ENCODE results near the gene PAPPA. TPM values are rescaled to one million over a fixed set of nuclear protein-coding genes. Genes with fewer than 3 reads are reported as not detected.

The PAPPA gene
- total RNA-seq, 1 donor from 2014 or later = 2.9 TPM

DNA sequence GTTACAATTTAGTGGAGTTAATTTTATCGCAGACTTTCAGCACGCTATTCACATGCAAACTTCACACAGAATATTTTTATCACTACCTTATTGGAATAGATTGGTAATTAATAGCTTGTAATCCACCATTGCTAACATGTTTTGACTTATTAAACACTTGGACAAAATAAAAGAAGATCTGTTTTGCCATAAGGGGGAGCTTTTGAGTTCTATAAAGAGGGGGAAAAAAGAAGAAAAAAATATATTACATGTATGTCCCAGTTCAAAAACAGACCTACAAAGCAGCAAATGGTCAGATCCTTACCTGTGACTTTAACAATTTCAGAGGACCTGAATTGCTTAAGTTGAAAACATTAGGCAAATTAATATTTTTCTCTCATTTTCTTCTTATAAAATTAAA lies 1.2 kb upstream of the PAPPA start:
- Histone ChIP-seq H3K4me3 (no peak overlapping the region), H3K27ac (peak overlapping the region; percentile 47), H3K4me1 (no peaks in the 10 kb centered on the region), H3K36me3 (no peaks in the 10 kb centered on the region), H3K9me3 (no peaks in the 10 kb centered on the region), H3K27me3 (peaks cover 15% of the 10 kb centered on the region)
- intact Hi-C loops (cut with DNase I) = no loop called here
- DNase-seq = no peak
- ATAC-seq = no peak
- TF ChIP-seq, protein P1, sequence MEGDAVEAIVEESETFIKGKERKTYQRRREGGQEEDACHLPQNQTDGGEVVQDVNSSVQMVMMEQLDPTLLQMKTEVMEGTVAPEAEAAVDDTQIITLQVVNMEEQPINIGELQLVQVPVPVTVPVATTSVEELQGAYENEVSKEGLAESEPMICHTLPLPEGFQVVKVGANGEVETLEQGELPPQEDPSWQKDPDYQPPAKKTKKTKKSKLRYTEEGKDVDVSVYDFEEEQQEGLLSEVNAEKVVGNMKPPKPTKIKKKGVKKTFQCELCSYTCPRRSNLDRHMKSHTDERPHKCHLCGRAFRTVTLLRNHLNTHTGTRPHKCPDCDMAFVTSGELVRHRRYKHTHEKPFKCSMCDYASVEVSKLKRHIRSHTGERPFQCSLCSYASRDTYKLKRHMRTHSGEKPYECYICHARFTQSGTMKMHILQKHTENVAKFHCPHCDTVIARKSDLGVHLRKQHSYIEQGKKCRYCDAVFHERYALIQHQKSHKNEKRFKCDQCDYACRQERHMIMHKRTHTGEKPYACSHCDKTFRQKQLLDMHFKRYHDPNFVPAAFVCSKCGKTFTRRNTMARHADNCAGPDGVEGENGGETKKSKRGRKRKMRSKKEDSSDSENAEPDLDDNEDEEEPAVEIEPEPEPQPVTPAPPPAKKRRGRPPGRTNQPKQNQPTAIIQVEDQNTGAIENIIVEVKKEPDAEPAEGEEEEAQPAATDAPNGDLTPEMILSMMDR (IDR thresholded peaks at IDR 0.05) = peak; percentile 33

DNA sequence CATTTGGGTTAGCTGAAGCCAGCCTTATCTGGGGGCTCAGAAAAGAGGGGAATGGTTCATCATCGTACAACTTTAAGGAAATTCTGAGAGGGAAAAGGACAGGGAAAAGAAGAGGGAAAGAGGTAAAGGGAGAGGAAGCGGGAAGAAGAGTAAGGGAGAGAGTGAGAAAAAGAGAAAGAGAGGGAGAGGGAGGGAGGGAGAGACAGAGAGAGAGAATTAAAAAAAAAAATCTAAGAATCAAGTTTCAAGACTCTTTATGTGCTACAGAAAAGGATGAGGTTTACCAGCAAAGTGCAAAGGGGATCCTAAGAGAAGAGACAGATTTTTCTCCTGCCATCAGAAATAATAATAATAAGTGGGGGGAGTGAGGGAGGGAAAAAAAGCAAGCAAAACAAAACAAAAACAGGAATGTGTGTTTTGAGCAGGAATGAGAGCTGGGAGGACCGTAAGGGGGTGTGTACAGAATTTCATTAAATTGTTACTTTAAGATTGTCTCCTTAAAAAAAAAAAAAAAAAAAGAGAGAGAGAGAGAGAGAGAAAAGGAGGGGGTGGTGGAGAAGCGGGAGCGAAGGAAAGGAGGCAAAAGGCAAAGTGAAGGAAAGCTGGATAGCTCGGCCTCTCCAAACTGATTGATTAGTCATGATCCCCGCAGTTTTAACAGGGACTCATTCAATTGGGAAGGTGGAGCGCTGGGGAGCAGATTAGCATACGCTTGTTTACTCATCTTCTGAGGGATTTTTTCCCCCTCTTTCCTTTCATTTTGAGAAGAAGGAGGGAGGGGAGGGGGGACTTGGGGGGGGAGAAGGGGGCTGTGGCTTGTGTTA lies 438 bp upstream of the PAPPA start:
- intact Hi-C loops (cut with DNase I) = no loop called here
- TF ChIP-seq, protein P1 (IDR thresholded peaks at IDR 0.05) = no peak
- H3K27me3 ChIP-seq = peaks cover 15% of the 10 kb centered on the region
- no peaks in the 10 kb centered on the region for H3K9me3 ChIP-seq
- peak overlapping the region; percentile 47 for H3K27ac ChIP-seq
- no peak for DNase-seq
- H3K36me3 ChIP-seq = no peaks in the 10 kb centered on the region
- ATAC-seq = no peak
- H3K4me3 ChIP-seq = peak overlapping the region; percentile 40
- H3K4me1 ChIP-seq = no peaks in the 10 kb centered on the region

DNA sequence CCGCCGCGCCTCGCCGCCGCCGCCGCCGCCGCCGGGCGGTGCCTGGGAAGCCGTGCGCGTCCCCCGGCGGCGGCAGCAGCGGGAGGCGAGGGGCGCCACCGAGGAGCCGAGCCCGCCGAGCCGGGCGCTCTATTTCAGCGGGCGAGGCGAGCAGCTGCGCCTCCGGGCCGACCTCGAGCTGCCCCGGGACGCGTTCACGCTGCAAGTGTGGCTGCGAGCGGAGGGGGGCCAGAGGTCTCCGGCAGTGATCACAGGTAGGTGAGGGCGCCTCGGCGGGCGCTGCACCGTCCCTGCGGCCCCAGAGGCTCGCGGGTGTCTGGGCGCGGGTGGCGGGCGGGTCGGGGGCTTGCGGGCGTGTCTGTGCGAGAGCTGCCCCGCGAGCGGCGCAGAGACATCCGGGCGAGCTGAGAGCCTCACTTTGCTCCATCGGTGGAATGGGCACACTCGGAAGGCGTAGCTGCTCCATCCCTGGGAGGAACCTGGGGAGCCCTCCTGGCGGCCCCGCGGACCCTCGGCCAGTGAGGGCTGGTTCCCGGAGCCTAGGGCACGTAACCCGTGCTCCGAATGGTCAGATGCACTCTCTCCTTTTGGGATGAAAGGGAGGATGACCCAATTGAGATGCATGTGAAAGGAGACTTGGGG lies 864 bp downstream of the PAPPA start:
- Histone ChIP-seq H3K4me1 (no peaks in the 10 kb centered on the region), H3K27me3 (peaks cover 15% of the 10 kb centered on the region), H3K36me3 (no peaks in the 10 kb centered on the region), H3K27ac (peak overlapping the region; percentile 60), H3K9me3 (no peaks in the 10 kb centered on the region), H3K4me3 (peak overlapping the region; percentile 54)
- TF ChIP-seq, protein P1 (IDR thresholded peaks at IDR 0.05) = no peak
- ATAC-seq (peak; percentile 47), DNase-seq (peak; percentile 65)
- intact Hi-C loops (cut with DNase I) = no loop called here

DNA sequence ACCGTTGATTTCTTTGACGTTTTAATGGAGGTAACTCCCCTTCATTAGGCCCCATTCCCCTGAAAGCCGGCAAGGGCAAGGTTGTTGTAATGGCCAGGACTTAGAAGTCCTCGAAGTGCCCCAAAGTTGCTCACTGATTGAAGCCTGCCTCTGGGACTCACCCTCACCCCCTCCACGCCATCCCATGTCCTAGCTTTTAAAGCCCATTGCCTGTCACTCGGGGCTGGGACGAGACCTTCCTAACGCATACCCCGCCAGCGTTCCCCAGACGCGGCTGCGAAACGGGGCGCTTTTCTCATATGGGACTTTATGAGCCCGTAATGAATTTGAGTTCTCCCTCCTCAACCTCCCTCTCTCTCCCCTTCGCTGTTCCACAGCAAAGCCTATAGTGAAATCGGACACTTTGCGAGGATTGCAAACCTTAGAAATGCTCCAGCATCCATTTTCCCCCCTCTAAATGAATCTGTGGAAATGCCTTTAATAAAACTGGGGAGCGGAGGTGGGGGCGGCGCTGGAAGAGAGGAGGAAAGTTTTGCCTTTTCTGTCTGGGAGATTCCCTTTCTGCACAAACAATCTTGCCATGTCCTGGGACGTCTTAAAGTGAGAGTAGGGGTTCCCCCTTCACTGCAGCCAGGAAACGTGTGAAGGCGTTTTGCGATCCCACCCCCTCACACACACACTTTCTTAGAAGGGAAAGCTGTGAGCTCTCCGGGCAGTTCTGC lies 1.5 kb downstream of the PAPPA start:
- intact Hi-C loops (cut with DNase I) = no loop called here
- TF ChIP-seq, protein P1 (IDR thresholded peaks at IDR 0.05) = no peak
- no peaks in the 10 kb centered on the region for H3K4me1 ChIP-seq
- H3K4me3 ChIP-seq = peak overlapping the region; percentile 54
- ATAC-seq (peak; percentile 4), DNase-seq (no peak)
- peak overlapping the region; percentile 60 for H3K27ac ChIP-seq
- peaks cover 15% of the 10 kb centered on the region for H3K27me3 ChIP-seq
- H3K36me3 ChIP-seq = no peaks in the 10 kb centered on the region
- no peaks in the 10 kb centered on the region for H3K9me3 ChIP-seq

DNA sequence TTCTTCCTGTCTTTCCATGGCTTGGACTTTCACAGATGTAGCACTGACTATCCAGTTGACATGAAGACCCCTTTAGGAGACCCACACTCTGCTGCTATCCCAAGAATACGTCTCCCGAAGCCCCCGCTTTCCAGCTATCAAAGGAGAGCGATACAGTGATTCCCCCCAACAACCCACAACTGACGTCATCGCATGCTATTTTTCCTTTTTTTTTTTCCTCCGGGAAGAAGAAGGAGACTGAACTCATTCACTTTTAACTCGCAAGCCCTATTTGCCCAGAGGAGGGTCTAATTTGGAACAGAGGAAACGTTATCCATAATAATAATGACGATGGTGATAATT lies 2.1 kb downstream of the PAPPA start:
- intact Hi-C loops (cut with DNase I) = no loop called here
- H3K27ac ChIP-seq = peak overlapping the region; percentile 60
- ATAC-seq = no peak

More for the DNA sequence above, 2.1 kb downstream of the PAPPA start:
- DNase-seq = no peak
- TF ChIP-seq, protein P1 (IDR thresholded peaks at IDR 0.05) = no peak
- no peaks in the 10 kb centered on the region for H3K36me3 ChIP-seq
- peaks cover 15% of the 10 kb centered on the region for H3K27me3 ChIP-seq
- no peaks in the 10 kb centered on the region for H3K9me3 ChIP-seq
- H3K4me1 ChIP-seq = no peaks in the 10 kb centered on the region
- peak overlapping the region; percentile 54 for H3K4me3 ChIP-seq

Data from upper lobe of right lung (tissue), 1 donor.